K562 (cell line): ENCODE results near the gene SCARF2. TPM values are rescaled to one million over a fixed set of nuclear protein-coding genes. Genes with fewer than 3 reads are reported as not detected.

ENCODE experiments used
- ELF2 ChIP-seq: fragments of 250-450 bp; sonication (Bioruptor Pico); IDR thresholded peaks from 2 replicates; pipeline ENCODE4 v1.5.0; 2021; ENCODE audit warnings: mild to moderate bottlenecking
- ETS2 ChIP-seq: IDR thresholded peaks from 2 replicates; pipeline ENCODE4 v1.6.1; 2016; ENCODE audit warnings: borderline replicate concordance, missing genetic modification characterization, mild to moderate bottlenecking, moderate library complexity, missing compliant biosample characterization; ENCODE audit not compliant: poor library complexity, severe bottlenecking
- FOXJ2 ChIP-seq: fragments of 200-800 bp; sonication (Bioruptor generic); IDR thresholded peaks from 2 replicates; pipeline ENCODE4 v1.6.1; 2016; ENCODE audit warnings: missing genetic modification characterization, missing compliant biosample characterization
- KLF13 ChIP-seq: fragments of 450-650 bp; IDR thresholded peaks from 2 replicates; pipeline ENCODE4 v1.6.1; 2016; ENCODE audit warnings: missing genetic modification characterization, low read depth, mild to moderate bottlenecking, missing compliant biosample characterization, moderate library complexity, borderline replicate concordance
- NFE2L1 ChIP-seq: fragments of 450-650 bp; IDR thresholded peaks from 2 replicates; pipeline ENCODE4 v1.6.1; 2016; ENCODE audit warnings: missing genetic modification characterization, low read depth, mild to moderate bottlenecking, missing compliant biosample characterization, moderate library complexity, borderline replicate concordance
- PCBP1 ChIP-seq: fragments of 200-400 bp; formaldehyde crosslinking; IDR thresholded peaks from 2 replicates; pipeline ENCODE4 v1.6.1; 2018; ENCODE audit warnings: mild to moderate bottlenecking, low read depth, low read length; ENCODE audit not compliant: poor library complexity, severe bottlenecking
- SAFB2 ChIP-seq: fragments of 200-400 bp; formaldehyde crosslinking; IDR thresholded peaks from 2 replicates; pipeline ENCODE4 v1.6.1; 2018; ENCODE audit warnings: borderline replicate concordance, low read length, low read depth, moderate library complexity; ENCODE audit not compliant: severe bottlenecking
- SMAD1 ChIP-seq: fragments of 150-350 bp; IDR thresholded peaks from 2 replicates; pipeline ENCODE4 v1.6.1; 2014; ENCODE audit warnings: low read length, low read depth; ENCODE audit not compliant: partially characterized antibody
- SMARCB1 ChIP-seq: IDR thresholded peaks from 2 replicates; pipeline ENCODE4 v1.6.1; 2011; ENCODE audit warnings: improper control_type of control experiment, low read depth; ENCODE audit not compliant: insufficient read length
- SOX6 ChIP-seq: fragments of 450-650 bp; IDR thresholded peaks from 2 replicates; pipeline ENCODE4 v1.6.1; 2014; ENCODE audit warnings: mild to moderate bottlenecking
- TAL1 ChIP-seq: fragments of 450-650 bp; IDR thresholded peaks from 2 replicates; pipeline ENCODE4 v1.6.1; 2016; ENCODE audit warnings: mild to moderate bottlenecking
- ZKSCAN3 ChIP-seq: fragments of 250-450 bp; sonication (Bioruptor Pico); IDR thresholded peaks from 2 replicates; pipeline ENCODE4 v1.4.0; 2020
- ZNF444 ChIP-seq: fragments of 250-450 bp; sonication (Bioruptor Pico); IDR thresholded peaks from 2 replicates; pipeline ENCODE4 v1.4.0; 2020; ENCODE audit warnings: mild to moderate bottlenecking, moderate library complexity
- ZNF561 ChIP-seq: fragments of 450-650 bp; formaldehyde crosslinking; conservative IDR thresholded peaks from 2 replicates; pipeline ENCODE4 v1.4.0; 2020; ENCODE audit warnings: mild to moderate bottlenecking, moderate library complexity
- ZNF695 ChIP-seq: fragments of 450-650 bp; formaldehyde crosslinking; IDR thresholded peaks from 2 replicates; pipeline ENCODE4 v1.4.0; 2020; ENCODE audit warnings: mild to moderate bottlenecking, moderate library complexity
- ZNF699 ChIP-seq: fragments of 250-450 bp; sonication (Bioruptor Pico); IDR thresholded peaks from 2 replicates; pipeline ENCODE4 v1.8.0; 2021; ENCODE audit warnings: mild to moderate bottlenecking, moderate library complexity; ENCODE audit not compliant: insufficient replicate concordance
- ZNF707 ChIP-seq: fragments of 250-450 bp; sonication (Bioruptor Pico); conservative IDR thresholded peaks from 2 replicates; pipeline ENCODE4 v1.8.0; 2022; ENCODE audit warnings: inconsistent platforms, mild to moderate bottlenecking, moderate library complexity
- ZNF785 ChIP-seq: fragments of 250-450 bp; sonication (Bioruptor Pico); IDR thresholded peaks from 2 replicates; pipeline ENCODE4 v1.4.0; 2020; ENCODE audit warnings: mild to moderate bottlenecking
- polyA plus RNA-seq, 8 experiments: library from polyadenylated mRNA; depleted of rRNA in 4 of 8; stranded (reverse) in 5 of 8; unstranded in 3 of 8; fragments of >200 nt; fragmentation: Nextera tagmentation in 2 of 8; fragmentation: Illumina TruSeq in 1 of 8; extraction: Ambion mirVana in 2 of 8; extraction: Trizol in 1 of 8; gene quantifications; 2 replicates each; pipeline versions ENCODE4 v1.2.1 to v1.2.3, GENCODE V29; 2011 to 2014; ENCODE audit warnings: inconsistent platforms in 1 of 8, missing spikeins in 1 of 8
- total RNA-seq, 7 experiments: library from RNA; depleted of rRNA in 6 of 7; stranded (reverse); fragments of >200 nt in 6 of 7; fragmentation: Illumina TruSeq in 2 of 7; extraction: Trizol in 2 of 7; gene quantifications; 2 replicates each; pipeline versions ENCODE4 v1.2.1 to v1.2.3, GENCODE V29; 2011 to 2021; ENCODE audit warnings: low replicate concordance in 1 of 7
- TF ChIP-seq, protein P1 (sequence below), 2 experiments: IDR thresholded peaks in 1 of 2; conservative IDR thresholded peaks in 1 of 2; 2 replicates each; pipeline ENCODE4 v1.6.1; 2016; ENCODE audit warnings: low read depth in 2 of 2, mild to moderate bottlenecking in 1 of 2, missing compliant biosample characterization in 1 of 2, missing genetic modification characterization in 1 of 2, moderate library complexity in 1 of 2
- TF ChIP-seq, protein P2 (sequence below): fragments of 450-650 bp; conservative IDR thresholded peaks from 2 replicates; pipeline ENCODE4 v1.6.1; 2016; ENCODE audit warnings: missing genetic modification characterization, low read depth, mild to moderate bottlenecking, missing compliant biosample characterization, moderate library complexity
- TF ChIP-seq, protein P3 (sequence below): sonication (generic); formaldehyde crosslinking; IDR thresholded peaks from 2 replicates; pipeline ENCODE4 v1.8.1; 2022; ENCODE audit warnings: missing genetic modification reagents
- TF ChIP-seq, protein P4 (sequence below), 2 experiments: fragments of 250-450 bp in 1 of 2; fragments of 450-650 bp in 1 of 2; sonication (Bioruptor Pico) in 1 of 2; IDR thresholded peaks; 2 replicates each; pipeline versions ENCODE4 v1.6.1 to v1.8.0; 2016 to 2021; ENCODE audit warnings: mild to moderate bottlenecking in 2 of 2, moderate library complexity in 2 of 2, missing compliant biosample characterization in 1 of 2, missing genetic modification characterization in 1 of 2

Gene SCARF2
- total and polyA plus RNA-seq, 9 of the 15 experiments (the other 6 are each of a cell fraction or from before 2014, with no cell fraction given) = 0.06 to 0.32 (median 0.21) TPM; not detected in 5

DNA sequence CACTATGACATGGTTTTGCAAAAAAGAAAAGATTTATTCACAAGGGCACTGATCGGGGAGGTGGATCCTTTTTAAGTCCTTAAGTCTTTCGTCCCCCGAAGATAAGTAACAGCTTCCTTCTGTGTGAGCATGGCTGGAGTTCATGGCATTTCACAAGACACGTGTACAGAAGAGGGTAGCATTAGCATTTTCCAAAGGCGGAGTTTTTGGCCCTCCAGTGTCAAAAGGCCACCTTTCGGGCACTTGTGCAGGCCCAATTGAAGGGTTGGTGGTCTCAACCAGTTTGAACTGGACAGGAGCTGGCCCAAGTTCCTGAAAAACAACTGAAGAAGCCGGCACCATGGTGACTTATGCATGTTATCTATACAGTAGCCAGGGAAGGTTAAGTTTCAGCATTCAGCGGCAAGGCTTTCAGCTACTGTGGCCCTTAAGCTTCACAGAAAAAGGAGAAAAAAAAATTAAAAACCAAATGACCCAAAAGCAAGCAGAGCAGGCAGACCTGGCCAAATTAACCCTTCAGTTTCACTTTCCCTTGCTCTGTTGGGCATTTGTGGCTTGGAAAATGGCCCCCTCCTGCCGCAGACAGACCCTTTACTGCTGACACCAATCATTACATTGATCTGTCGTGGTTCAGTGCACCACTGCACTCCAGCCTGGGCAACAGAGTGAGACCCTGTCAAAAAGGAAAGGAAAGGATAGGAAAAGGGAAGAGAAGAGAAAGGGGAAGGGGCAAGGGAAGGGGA is 25.0 kb downstream of the SCARF2 start (continued):
- TF ChIP-seq, protein P1, sequence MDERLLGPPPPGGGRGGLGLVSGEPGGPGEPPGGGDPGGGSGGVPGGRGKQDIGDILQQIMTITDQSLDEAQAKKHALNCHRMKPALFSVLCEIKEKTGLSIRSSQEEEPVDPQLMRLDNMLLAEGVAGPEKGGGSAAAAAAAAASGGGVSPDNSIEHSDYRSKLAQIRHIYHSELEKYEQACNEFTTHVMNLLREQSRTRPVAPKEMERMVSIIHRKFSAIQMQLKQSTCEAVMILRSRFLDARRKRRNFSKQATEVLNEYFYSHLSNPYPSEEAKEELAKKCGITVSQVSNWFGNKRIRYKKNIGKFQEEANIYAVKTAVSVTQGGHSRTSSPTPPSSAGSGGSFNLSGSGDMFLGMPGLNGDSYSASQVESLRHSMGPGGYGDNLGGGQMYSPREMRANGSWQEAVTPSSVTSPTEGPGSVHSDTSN (CRISPR knock-in tag; IDR thresholded peaks at IDR 0.05; ENCODE audit: low read depth) = no peak
- TF ChIP-seq, protein P1 (tag; conservative IDR thresholded peaks at IDR 0.05; ENCODE audit: low read depth) = peak; percentile 77
- TF ChIP-seq KLF13 (tag) (no peak), ZNF699 (CRISPR knock-in tag) (no peak), FOXJ2 (tag) (no peak), PCBP1 (no peak), TAL1 (no peak), ETS2 (tag) (no peak), ELF2 (no peak), NFE2L1 (tag) (no peak), SMARCB1 (no peak), SMAD1 (no peak), ZKSCAN3 (CRISPR knock-in tag) (no peak), ZNF785 (CRISPR knock-in tag) (no peak), ZNF707 (CRISPR knock-in tag) (no peak), ZNF444 (CRISPR knock-in tag) (no peak), ZNF561 (CRISPR knock-in tag) (0 out of 2 replicates have a peak, but pooled peaks have one; percentile 44), SOX6 (no peak), SAFB2 (no peak), ZNF695 (no peak)
- TF ChIP-seq, protein P2, sequence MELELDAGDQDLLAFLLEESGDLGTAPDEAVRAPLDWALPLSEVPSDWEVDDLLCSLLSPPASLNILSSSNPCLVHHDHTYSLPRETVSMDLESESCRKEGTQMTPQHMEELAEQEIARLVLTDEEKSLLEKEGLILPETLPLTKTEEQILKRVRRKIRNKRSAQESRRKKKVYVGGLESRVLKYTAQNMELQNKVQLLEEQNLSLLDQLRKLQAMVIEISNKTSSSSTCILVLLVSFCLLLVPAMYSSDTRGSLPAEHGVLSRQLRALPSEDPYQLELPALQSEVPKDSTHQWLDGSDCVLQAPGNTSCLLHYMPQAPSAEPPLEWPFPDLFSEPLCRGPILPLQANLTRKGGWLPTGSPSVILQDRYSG (tag) = peak; percentile 51; the same call in 1 of the 2 replicates
- TF ChIP-seq, protein P3, sequence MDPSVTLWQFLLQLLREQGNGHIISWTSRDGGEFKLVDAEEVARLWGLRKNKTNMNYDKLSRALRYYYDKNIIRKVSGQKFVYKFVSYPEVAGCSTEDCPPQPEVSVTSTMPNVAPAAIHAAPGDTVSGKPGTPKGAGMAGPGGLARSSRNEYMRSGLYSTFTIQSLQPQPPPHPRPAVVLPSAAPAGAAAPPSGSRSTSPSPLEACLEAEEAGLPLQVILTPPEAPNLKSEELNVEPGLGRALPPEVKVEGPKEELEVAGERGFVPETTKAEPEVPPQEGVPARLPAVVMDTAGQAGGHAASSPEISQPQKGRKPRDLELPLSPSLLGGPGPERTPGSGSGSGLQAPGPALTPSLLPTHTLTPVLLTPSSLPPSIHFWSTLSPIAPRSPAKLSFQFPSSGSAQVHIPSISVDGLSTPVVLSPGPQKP (CRISPR knock-in tag) = no peak
- TF ChIP-seq, protein P4, sequence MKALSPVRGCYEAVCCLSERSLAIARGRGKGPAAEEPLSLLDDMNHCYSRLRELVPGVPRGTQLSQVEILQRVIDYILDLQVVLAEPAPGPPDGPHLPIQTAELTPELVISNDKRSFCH (CRISPR knock-in tag; IDR thresholded peaks at IDR 0.05) = no peak
- TF ChIP-seq, protein P4 (tag; IDR thresholded peaks at IDR 0.05) = peak; percentile 88
